Left ventricle myocardium inferior (tissue), 1 donor: ENCODE data around the gene TRIM38. TPM values are rescaled to one million over a fixed set of nuclear protein-coding genes. Genes with fewer than 3 reads are reported as not detected.
"Not testable (repeated sequence)": the region's sequence is repeated elsewhere in the genome, so short reads cannot be mapped to it uniquely, and the experiment has no call there.

ENCODE experiments used
- DNase-seq: peaks from one replicate; pipeline ENCODE4 v3.0.0-alpha.2; 2020
- H3K27ac ChIP-seq: fragments of 200-600 bp; replicated peaks from 2 replicates; pipeline ENCODE4 v1.8.0; 2021
- H3K27me3 ChIP-seq: fragments of 200-600 bp; 2 replicates; pipeline ENCODE4 v1.8.0; 2021; ENCODE audit warnings: low read depth
- H3K36me3 ChIP-seq: fragments of 200-600 bp; 2 replicates; pipeline ENCODE4 v1.8.0; 2021
- H3K4me1 ChIP-seq: fragments of 200-600 bp; 2 replicates; pipeline ENCODE4 v1.8.0; 2021
- H3K4me3 ChIP-seq: fragments of 200-600 bp; 2 replicates; pipeline ENCODE4 v1.8.0; 2021; ENCODE audit warnings: mild to moderate bottlenecking, moderate library complexity
- H3K9me3 ChIP-seq: fragments of 200-600 bp; replicated peaks from 2 replicates; pipeline ENCODE4 v1.8.0; 2021
- intact Hi-C: fragments of 100-400 bp; cut with micrococcal nuclease; formaldehyde crosslinking; loops from one replicate; pipeline ENCODE4 v1.11.0; 2022
- total RNA-seq: library from RNA; stranded (reverse); fragmentation: NEBNext Ultra II Directional; extraction: Animal tissue kit (Norgen Biotek cat#: 25700); gene quantifications from one replicate; pipeline ENCODE4 v1.2.1, GENCODE V29; 2021
- TF ChIP-seq, protein P1 (sequence below): fragments of 200-600 bp; IDR thresholded peaks from 2 replicates; pipeline ENCODE4 v1.8.0; 2021; ENCODE audit warnings: antibody characterized with exemption, mild to moderate bottlenecking, borderline replicate concordance
- donor health status: DM: no; HTN: yes; CAD: no; lungs with severe emphysema.

Gene TRIM38
- total RNA-seq, 1 donor from 2014 or later, result 2.2 TPM

DNA sequence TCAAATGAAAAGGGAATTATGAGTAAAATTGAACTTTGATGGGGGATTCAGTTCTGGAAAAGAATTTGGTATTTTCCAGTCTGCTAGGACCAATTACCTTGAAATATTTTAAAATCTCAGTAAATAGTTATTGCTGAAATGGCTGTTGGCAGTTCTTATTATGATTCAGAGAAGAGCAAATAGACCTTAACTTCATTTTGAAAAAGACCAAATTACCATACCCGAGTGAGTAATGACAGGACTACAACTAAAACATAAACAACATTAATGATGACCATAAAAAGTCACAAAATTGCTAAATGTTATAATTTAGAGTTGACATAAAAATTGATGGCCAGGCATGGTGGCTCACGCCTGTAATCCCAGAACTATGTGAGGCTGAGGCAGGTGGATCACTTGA lies 21.7 kb downstream of the TRIM38 start:
- intact Hi-C loops, result no loop called here
- peaks cover 47% of the 10 kb centered on the region for H3K36me3 ChIP-seq
- H3K4me3 ChIP-seq, result no peak overlapping the region
- TF ChIP-seq, protein P1, sequence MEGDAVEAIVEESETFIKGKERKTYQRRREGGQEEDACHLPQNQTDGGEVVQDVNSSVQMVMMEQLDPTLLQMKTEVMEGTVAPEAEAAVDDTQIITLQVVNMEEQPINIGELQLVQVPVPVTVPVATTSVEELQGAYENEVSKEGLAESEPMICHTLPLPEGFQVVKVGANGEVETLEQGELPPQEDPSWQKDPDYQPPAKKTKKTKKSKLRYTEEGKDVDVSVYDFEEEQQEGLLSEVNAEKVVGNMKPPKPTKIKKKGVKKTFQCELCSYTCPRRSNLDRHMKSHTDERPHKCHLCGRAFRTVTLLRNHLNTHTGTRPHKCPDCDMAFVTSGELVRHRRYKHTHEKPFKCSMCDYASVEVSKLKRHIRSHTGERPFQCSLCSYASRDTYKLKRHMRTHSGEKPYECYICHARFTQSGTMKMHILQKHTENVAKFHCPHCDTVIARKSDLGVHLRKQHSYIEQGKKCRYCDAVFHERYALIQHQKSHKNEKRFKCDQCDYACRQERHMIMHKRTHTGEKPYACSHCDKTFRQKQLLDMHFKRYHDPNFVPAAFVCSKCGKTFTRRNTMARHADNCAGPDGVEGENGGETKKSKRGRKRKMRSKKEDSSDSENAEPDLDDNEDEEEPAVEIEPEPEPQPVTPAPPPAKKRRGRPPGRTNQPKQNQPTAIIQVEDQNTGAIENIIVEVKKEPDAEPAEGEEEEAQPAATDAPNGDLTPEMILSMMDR, result no peak
- no peaks in the 10 kb centered on the region for H3K4me1 ChIP-seq
- no peaks in the 10 kb centered on the region for H3K9me3 ChIP-seq
- no peak overlapping the region for H3K27ac ChIP-seq
- H3K27me3 ChIP-seq, result no peaks in the 10 kb centered on the region
- no peak for DNase-seq

DNA sequence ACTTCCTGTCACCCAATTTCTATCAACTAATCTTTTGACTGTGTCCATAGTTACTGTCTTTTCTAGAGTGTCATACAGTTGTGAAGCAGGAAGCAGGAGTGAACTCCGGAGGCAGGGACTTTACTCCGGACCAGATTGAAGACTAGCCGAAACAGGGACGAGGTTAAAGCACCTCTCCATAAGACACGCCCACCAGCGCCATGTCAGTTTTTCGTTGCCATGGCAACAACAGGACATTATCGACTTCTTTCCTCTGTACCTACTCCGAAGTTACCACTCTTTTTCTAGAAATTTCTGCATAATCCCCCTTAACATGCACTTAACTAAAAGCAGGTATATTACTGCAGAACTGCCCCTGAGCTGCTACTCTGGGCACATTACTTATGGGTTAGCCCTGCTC lies 25.2 kb downstream of the TRIM38 start:
- DNase-seq, result no peak
- TF ChIP-seq, protein P1, result no peak
- intact Hi-C loops, result no loop called here

DNA sequence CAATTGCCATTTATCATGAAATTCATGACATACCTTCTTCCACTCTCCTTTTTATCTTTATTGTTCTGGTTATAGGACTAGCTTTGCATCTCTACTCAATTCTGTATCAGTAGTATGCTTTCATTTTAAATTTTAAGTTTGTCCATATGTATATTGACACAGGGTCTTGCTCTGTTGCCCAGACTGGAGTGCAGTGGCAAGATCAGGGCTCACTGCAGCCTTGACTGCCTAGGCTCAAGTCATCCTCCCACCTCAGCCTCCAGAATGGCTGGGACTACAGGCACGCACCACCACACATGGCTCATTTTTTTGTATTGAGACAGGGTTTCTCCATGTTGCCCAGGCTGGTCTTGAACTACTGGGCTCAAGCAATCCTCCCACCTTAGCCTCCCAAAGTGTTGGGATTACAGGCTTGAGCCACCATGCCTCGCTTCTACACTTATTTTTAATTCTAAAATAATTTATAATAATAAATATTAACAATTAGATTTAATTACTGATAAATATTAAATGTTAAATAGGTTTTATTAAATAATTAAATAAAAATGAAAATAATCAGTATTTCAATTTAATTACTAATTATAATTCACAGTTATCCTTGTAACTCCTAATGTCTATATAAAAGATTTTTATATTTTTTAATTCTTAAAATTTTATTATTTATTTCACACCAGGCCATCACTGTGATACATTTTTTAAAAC lies 27.7 kb downstream of the TRIM38 start:
- intact Hi-C loops, result no loop called here
- Histone ChIP-seq H3K27me3 (no peaks in the 10 kb centered on the region), H3K27ac (no peak overlapping the region)

More for the DNA sequence above, 25.2 kb downstream of the TRIM38 start:
- H3K4me1 ChIP-seq, result peaks cover 12% of the 10 kb centered on the region
- H3K27me3 ChIP-seq, result no peaks in the 10 kb centered on the region
- no peak overlapping the region for H3K4me3 ChIP-seq
- no peaks in the 10 kb centered on the region for H3K9me3 ChIP-seq
- H3K27ac ChIP-seq, result no peak overlapping the region
- peaks cover 25% of the 10 kb centered on the region for H3K36me3 ChIP-seq

DNA sequence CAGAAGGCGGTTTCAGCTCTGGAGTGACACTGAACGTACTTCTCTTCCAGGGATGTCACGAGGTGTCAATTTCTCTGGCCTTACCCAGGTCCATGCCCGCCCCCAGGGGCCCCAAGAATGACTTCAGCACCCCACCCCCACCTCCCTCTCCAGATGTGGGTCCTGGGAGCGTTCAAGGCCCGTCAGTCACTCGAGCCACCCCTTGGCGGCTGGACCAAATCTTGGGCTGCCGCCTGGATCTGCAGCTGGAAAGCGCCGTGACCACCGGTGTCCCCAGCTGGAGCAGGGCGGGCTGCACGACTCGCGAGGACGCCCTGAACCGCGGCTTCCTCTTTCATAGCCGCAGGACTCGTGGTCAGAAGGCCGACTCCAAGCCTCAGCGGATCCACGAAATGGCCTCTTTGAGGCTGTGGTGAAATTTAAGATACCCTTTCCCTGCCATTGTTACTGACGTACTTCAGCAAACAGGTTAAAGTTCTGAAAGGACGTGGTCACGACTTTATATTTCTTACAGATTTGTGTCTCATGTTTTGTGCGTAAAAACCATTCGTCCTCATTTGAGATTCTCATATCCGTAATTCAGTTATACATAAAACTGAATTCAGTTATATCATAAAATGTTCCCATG lies 29.3 kb downstream of the TRIM38 start:
- peak overlapping the region; percentile 90 for H3K27ac ChIP-seq
- no peaks in the 10 kb centered on the region for H3K27me3 ChIP-seq
- H3K4me3 ChIP-seq, result peak overlapping the region; percentile 72
- intact Hi-C loops, result no loop called here
- TF ChIP-seq, protein P1, result no peak
- peaks cover 28% of the 10 kb centered on the region for H3K4me1 ChIP-seq
- H3K36me3 ChIP-seq, result peaks cover 7% of the 10 kb centered on the region
- no peaks in the 10 kb centered on the region for H3K9me3 ChIP-seq
- peak; percentile 85 for DNase-seq

More for the DNA sequence above, 27.7 kb downstream of the TRIM38 start:
- peaks cover 27% of the 10 kb centered on the region for H3K4me1 ChIP-seq
- no peak overlapping the region for H3K4me3 ChIP-seq
- H3K36me3 ChIP-seq, result peaks cover 10% of the 10 kb centered on the region
- no peak for DNase-seq
- H3K9me3 ChIP-seq, result no peaks in the 10 kb centered on the region
- TF ChIP-seq, protein P1, result no peak

DNA sequence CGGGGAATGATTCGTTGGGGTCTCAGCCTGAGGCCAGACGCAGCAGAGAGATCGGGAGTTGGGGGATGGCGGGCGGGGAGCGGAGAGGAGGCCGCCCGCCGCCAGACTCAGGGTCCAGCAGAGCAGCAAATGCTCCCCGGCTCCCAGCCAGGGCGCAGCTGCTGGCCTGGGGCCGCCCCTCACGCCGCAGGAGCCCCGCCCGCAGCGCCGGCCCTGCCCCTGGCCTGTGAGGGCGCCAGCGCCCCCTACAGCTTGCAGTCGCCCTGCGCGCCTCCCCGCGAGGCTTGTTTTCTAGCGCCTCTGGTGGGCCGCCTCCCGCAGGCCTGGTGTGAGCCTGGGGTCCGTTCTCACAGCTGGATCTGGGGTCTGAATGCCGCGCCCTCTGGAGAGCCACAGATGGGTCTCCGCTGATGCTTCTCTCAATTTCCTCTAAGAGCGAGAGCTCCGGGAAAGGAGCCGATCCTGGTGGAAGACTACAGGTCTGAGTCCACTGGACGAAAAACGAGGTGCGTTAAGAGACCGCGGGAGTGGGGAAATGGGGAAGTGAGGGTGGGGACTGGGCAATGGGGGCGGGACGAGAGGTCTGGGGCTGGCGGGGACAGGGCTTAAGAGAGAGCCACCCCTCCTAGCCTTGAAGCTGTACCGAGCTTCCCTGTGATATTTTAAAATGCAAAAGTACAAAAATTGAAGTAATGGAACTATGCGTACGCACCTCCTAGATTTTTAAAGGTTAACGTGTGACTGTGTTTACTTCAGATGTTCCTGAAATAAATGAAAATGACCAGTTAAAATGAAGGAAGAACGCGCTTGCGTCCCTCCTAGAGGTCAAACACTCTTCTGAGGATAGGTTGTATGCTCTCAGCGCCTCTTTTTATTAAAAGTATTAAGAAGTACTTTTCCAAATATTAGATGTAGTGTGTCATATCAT lies 30.1 kb downstream of the TRIM38 start:
- Histone ChIP-seq H3K27ac (peak overlapping the region; percentile 90), H3K9me3 (no peaks in the 10 kb centered on the region), H3K27me3 (no peaks in the 10 kb centered on the region), H3K4me1 (peaks cover 28% of the 10 kb centered on the region), H3K4me3 (peak overlapping the region; percentile 72), H3K36me3 (peaks cover 2% of the 10 kb centered on the region)
- TF ChIP-seq, protein P1, result peak; percentile 100
- DNase-seq, result peak; percentile 97
- intact Hi-C loops, result no loop called here

DNA sequence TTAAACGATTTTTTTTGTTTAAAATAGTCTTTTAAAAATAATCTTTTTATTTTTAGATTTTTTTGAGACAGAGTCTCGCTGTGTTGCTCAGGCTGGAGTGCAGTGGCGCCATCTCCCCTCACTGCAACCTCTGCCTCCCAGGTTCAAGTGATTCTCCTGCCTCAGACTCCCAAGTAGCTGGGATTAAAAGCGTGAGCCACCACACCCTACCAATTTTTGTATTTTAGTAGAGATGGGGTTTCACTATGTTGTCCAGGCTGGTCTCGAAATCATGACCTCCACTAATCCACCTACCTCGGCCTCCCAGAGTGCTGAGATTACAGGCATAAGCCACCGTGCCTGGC lies 30.7 kb downstream of the TRIM38 start:
- DNase-seq, H3K36me3 ChIP-seq, H3K27me3 ChIP-seq, intact Hi-C loops, H3K9me3 ChIP-seq: not testable (repeated sequence)
- peak overlapping the region; percentile 72 for H3K4me3 ChIP-seq
- H3K4me1 ChIP-seq, result peaks cover 28% of the 10 kb centered on the region
- peak overlapping the region; percentile 90 for H3K27ac ChIP-seq
